HepG2 (cell line): ENCODE results near the gene RPS10. TPM values are rescaled to one million over a fixed set of nuclear protein-coding genes. Genes with fewer than 3 reads are reported as not detected.

Experiments
- CCDC6 ChIP-seq: sonication (generic); formaldehyde crosslinking; IDR thresholded peaks from 2 replicates; pipeline ENCODE4 v1.8.1; 2022; ENCODE audit warnings: mild to moderate bottlenecking, missing genetic modification reagents, moderate library complexity
- EEA1 ChIP-seq: sonication (generic); formaldehyde crosslinking; IDR thresholded peaks from 2 replicates; pipeline ENCODE4 v1.5.1; 2020; ENCODE audit warnings: mild to moderate bottlenecking, missing genetic modification reagents, borderline replicate concordance
- FLYWCH1 ChIP-seq: sonication (generic); formaldehyde crosslinking; IDR thresholded peaks from 2 replicates; pipeline ENCODE4 v1.8.1; 2023; ENCODE audit warnings: mild to moderate bottlenecking, missing genetic modification reagents
- FOXA3 ChIP-seq: IDR thresholded peaks from 2 replicates; pipeline ENCODE4 v1.6.1; 2016; ENCODE audit warnings: missing genetic modification reagents, missing compliant biosample characterization
- FOXP4 ChIP-seq: sonication (generic); formaldehyde crosslinking; IDR thresholded peaks from 2 replicates; pipeline ENCODE4 v1.4.0; 2020; ENCODE audit warnings: missing genetic modification reagents
- KMT2A ChIP-seq: sonication (generic); formaldehyde crosslinking; IDR thresholded peaks from 2 replicates; pipeline ENCODE4 v1.4.0; 2020; ENCODE audit warnings: missing genetic modification reagents
- NCOA2 ChIP-seq: sonication (generic); formaldehyde crosslinking; IDR thresholded peaks from 2 replicates; pipeline ENCODE4 v1.8.0; 2022; ENCODE audit warnings: inconsistent platforms
- SMAD3 ChIP-seq: sonication (generic); formaldehyde crosslinking; IDR thresholded peaks from 2 replicates; pipeline ENCODE4 v1.4.0; 2020; ENCODE audit warnings: missing genetic modification reagents
- TFDP2 ChIP-seq: sonication (generic); formaldehyde crosslinking; IDR thresholded peaks from 2 replicates; pipeline ENCODE4 v1.4.0; 2020; ENCODE audit warnings: missing genetic modification reagents
- THAP8 ChIP-seq: sonication (generic); formaldehyde crosslinking; IDR thresholded peaks from 2 replicates; pipeline ENCODE4 v1.5.1; 2020; ENCODE audit warnings: missing genetic modification reagents, mild to moderate bottlenecking, borderline replicate concordance
- ZMYM2 ChIP-seq: sonication (generic); formaldehyde crosslinking; IDR thresholded peaks from 2 replicates; pipeline ENCODE4 v1.8.0; 2022; ENCODE audit warnings: mild to moderate bottlenecking, missing genetic modification reagents
- ZNF547 ChIP-seq: sonication (generic); formaldehyde crosslinking; IDR thresholded peaks from 2 replicates; pipeline ENCODE4 v1.5.1; 2020; ENCODE audit warnings: mild to moderate bottlenecking, missing genetic modification reagents
- ZNF615 ChIP-seq: sonication (generic); formaldehyde crosslinking; IDR thresholded peaks from 2 replicates; pipeline ENCODE4 v1.5.0; 2020; ENCODE audit warnings: mild to moderate bottlenecking, missing genetic modification reagents, borderline replicate concordance
- ZNF660 ChIP-seq: sonication (generic); formaldehyde crosslinking; IDR thresholded peaks from 2 replicates; pipeline ENCODE4 v1.5.1; 2020; ENCODE audit warnings: mild to moderate bottlenecking, low read depth, missing genetic modification reagents, borderline replicate concordance
- ZNF749 ChIP-seq: sonication (generic); formaldehyde crosslinking; IDR thresholded peaks from 2 replicates; pipeline ENCODE4 v1.8.0; 2022; ENCODE audit warnings: mild to moderate bottlenecking, missing genetic modification reagents, moderate library complexity, borderline replicate concordance
- ZNF766 ChIP-seq: sonication (generic); formaldehyde crosslinking; IDR thresholded peaks from 2 replicates; pipeline ENCODE4 v1.5.0; 2020; ENCODE audit warnings: missing genetic modification reagents, borderline replicate concordance
- polyA plus RNA-seq, 8 experiments: library from polyadenylated mRNA; depleted of rRNA in 3 of 8; stranded (reverse) in 7 of 8; unstranded in 1 of 8; fragments of >200 nt; fragmentation: Illumina TruSeq in 4 of 8; extraction: Trizol in 4 of 8; gene quantifications; 2 replicates each; pipeline versions ENCODE4 v1.2.1 to v1.2.3, GENCODE V29; 2011 to 2016; ENCODE audit warnings: low read depth in 4 of 8, missing spikeins in 1 of 8, mixed read lengths in 1 of 8; ENCODE audit not compliant: insufficient read depth in 1 of 8
- total RNA-seq, 5 experiments: library from RNA; depleted of rRNA; stranded (reverse); fragments of >200 nt; fragmentation: Illumina TruSeq; extraction: Trizol; gene quantifications; 2 replicates each; pipeline ENCODE4 v1.2.3, GENCODE V29; 2016; ENCODE audit warnings: low read depth in 1 of 5
- TF ChIP-seq, protein P1 (sequence below): sonication (generic); formaldehyde crosslinking; conservative IDR thresholded peaks from 2 replicates; pipeline ENCODE4 v1.4.0; 2020; ENCODE audit warnings: mild to moderate bottlenecking, missing genetic modification reagents, moderate library complexity
- TF ChIP-seq, protein P2 (sequence below): sonication (generic); formaldehyde crosslinking; IDR thresholded peaks from 2 replicates; pipeline ENCODE4 v1.5.1; 2020; ENCODE audit warnings: missing genetic modification reagents, mild to moderate bottlenecking, borderline replicate concordance

RPS10 gene
- total and polyA plus RNA-seq, 2 of the 13 experiments (the other 11 are each of a cell fraction or from before 2014, with no cell fraction given), result 2,909 to 4,648 TPM

DNA sequence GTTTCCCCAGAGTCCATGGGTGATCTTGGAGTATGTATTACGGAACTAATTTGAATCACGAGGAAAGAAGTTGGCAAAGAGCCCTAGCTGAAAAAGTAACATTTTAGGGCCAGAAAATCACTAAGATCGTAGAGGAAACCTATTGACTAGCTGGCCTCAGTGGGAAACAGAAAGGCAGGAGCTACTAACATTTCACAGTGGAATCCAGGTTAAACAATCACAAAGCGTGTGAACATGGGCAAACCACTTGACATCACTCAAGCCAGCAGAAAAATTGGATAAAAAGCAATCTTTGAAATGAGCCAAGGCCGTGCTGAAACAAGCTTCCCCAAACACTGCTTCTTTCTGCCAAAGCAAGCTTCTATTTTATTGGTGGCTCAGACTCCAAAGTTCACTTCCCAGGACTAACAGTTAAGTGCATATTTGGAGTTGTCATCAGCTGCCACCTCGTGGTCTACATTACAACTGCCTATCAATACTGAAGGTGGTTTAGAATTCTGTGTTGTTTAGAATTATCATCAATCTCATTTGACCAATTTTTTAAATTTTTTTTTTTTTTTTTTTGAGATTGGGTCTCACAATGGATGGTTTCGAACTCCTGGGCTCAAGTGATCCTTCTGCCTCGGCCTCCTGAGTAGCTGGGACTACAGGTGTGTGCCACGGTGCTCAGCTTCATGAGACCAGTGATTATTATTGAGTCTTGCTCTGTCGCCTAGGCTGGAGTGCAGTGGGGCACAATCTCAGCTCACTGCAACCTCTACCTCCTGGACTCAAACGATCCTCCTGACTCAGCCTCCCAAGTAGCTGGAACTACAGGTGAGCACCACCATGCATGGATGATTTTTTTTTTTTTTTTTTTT is 10.6 kb downstream of the RPS10 start (continued):
- TF ChIP-seq KMT2A (CRISPR knock-in tag) (0 out of 2 replicates have a peak, but pooled peaks have one; percentile 19), ZNF547 (no peak), THAP8 (CRISPR knock-in tag) (no peak), TFDP2 (CRISPR knock-in tag) (no peak), CCDC6 (CRISPR knock-in tag) (no peak), FOXP4 (peak; percentile 46; the same call in 1 of the 2 replicates), ZNF766 (no peak), ZNF660 (CRISPR knock-in tag) (no peak), ZMYM2 (CRISPR knock-in tag) (no peak), FOXA3 (CRISPR knock-in tag) (peak; percentile 53), ZNF749 (CRISPR knock-in tag) (peak; percentile 34; the same call in 1 of the 2 replicates), EEA1 (CRISPR knock-in tag) (no peak), NCOA2 (peak; percentile 30; the same call in 1 of the 2 replicates), SMAD3 (peak; percentile 42; the same call in 1 of the 2 replicates), FLYWCH1 (CRISPR knock-in tag) (no peak), ZNF615 (CRISPR knock-in tag) (no peak)
- TF ChIP-seq, protein P1, sequence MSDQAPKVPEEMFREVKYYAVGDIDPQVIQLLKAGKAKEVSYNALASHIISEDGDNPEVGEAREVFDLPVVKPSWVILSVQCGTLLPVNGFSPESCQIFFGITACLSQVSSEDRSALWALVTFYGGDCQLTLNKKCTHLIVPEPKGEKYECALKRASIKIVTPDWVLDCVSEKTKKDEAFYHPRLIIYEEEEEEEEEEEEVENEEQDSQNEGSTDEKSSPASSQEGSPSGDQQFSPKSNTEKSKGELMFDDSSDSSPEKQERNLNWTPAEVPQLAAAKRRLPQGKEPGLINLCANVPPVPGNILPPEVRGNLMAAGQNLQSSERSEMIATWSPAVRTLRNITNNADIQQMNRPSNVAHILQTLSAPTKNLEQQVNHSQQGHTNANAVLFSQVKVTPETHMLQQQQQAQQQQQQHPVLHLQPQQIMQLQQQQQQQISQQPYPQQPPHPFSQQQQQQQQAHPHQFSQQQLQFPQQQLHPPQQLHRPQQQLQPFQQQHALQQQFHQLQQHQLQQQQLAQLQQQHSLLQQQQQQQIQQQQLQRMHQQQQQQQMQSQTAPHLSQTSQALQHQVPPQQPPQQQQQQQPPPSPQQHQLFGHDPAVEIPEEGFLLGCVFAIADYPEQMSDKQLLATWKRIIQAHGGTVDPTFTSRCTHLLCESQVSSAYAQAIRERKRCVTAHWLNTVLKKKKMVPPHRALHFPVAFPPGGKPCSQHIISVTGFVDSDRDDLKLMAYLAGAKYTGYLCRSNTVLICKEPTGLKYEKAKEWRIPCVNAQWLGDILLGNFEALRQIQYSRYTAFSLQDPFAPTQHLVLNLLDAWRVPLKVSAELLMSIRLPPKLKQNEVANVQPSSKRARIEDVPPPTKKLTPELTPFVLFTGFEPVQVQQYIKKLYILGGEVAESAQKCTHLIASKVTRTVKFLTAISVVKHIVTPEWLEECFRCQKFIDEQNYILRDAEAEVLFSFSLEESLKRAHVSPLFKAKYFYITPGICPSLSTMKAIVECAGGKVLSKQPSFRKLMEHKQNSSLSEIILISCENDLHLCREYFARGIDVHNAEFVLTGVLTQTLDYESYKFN (CRISPR knock-in tag), result peak; percentile 77; the same call in 1 of the 2 replicates
- TF ChIP-seq, protein P2, sequence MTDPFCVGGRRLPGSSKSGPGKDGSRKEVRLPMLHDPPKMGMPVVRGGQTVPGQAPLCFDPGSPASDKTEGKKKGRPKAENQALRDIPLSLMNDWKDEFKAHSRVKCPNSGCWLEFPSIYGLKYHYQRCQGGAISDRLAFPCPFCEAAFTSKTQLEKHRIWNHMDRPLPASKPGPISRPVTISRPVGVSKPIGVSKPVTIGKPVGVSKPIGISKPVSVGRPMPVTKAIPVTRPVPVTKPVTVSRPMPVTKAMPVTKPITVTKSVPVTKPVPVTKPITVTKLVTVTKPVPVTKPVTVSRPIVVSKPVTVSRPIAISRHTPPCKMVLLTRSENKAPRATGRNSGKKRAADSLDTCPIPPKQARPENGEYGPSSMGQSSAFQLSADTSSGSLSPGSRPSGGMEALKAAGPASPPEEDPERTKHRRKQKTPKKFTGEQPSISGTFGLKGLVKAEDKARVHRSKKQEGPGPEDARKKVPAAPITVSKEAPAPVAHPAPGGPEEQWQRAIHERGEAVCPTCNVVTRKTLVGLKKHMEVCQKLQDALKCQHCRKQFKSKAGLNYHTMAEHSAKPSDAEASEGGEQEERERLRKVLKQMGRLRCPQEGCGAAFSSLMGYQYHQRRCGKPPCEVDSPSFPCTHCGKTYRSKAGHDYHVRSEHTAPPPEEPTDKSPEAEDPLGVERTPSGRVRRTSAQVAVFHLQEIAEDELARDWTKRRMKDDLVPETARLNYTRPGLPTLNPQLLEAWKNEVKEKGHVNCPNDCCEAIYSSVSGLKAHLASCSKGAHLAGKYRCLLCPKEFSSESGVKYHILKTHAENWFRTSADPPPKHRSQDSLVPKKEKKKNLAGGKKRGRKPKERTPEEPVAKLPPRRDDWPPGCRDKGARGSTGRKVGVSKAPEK, result no peak
